H54 (cell line): ENCODE results near the gene FAM200A.
"Not testable (repeated sequence)": the region's sequence is repeated elsewhere in the genome, so short reads cannot be mapped to it uniquely, and the experiment has no call there.

Experiments used
- DNase-seq: peaks from one replicate; pipeline ENCODE4 v3.0.0; 2011; ENCODE audit warnings: low spot score, mixed read lengths; ENCODE audit not compliant: insufficient read length
- FAIRE-seq: peaks from 3 replicates; lab custom pipeline; 2011; peaks lifted over from hg19 to GRCh38; lab: Jason Lieb, UNC
- POLR2A ChIP-seq: IDR thresholded peaks from 2 replicates; pipeline ENCODE4 v1.6.1; 2011; ENCODE audit warnings: low read depth, mild to moderate bottlenecking, low read length

Gene FAM200A

GRCh38 chr7:99563650-99564049, 11.7 kb upstream of the FAM200A start:
- no peak for TF ChIP-seq POLR2A
- FAIRE-seq = no peak
- DNase-seq = peak; percentile 40

GRCh38 chr7:99562832-99563231, 10.9 kb upstream of the FAM200A start:
- no peak for TF ChIP-seq POLR2A
- peak; percentile 75 for DNase-seq
- peak; percentile 83 for FAIRE-seq

GRCh38 chr7:99562114-99562784, 10.3 kb upstream of the FAM200A start:
- TF ChIP-seq POLR2A = no peak
- no peak for DNase-seq
- FAIRE-seq = no peak

GRCh38 chr7:99561737-99562051, 9.8 kb upstream of the FAM200A start:
- TF ChIP-seq POLR2A = no peak
- FAIRE-seq (no peak), DNase-seq (no peak)

GRCh38 chr7:99560834-99561736, 9.2 kb upstream of the FAM200A start:
- no peak for FAIRE-seq
- no peak for TF ChIP-seq POLR2A
- no peak for DNase-seq

- DNase-seq = no peak
- TF ChIP-seq POLR2A = no peak
- no peak for FAIRE-seq
These were observed 7.4 kb upstream of the FAM200A start for GRCh38 chr7:99559175-99559915.

GRCh38 chr7:99558306-99559174, 6.6 kb upstream of the FAM200A start, which contains the start of gene ZNF655:
ZNF655 (plus strand) TSS chr7:99558642; CDS start chr7:99560560, 1,918 bp downstream.
- FAIRE-seq = no peak
- peak; percentile 79 for DNase-seq
- peak; percentile 67 for TF ChIP-seq POLR2A

- TF ChIP-seq POLR2A = no peak
- peak; percentile 49 for DNase-seq
- no peak for FAIRE-seq
These were observed 6.0 kb upstream of the FAM200A start for GRCh38 chr7:99557940-99558305.

- FAIRE-seq (no peak), DNase-seq (no peak)
- TF ChIP-seq POLR2A = no peak
These were observed 5.3 kb upstream of the FAM200A start for GRCh38 chr7:99557196-99557607.

GRCh38 chr7:99554939-99555338, 3.0 kb upstream of the FAM200A start:
- FAIRE-seq (no peak), DNase-seq (no peak)
- no peak for TF ChIP-seq POLR2A

- DNase-seq (no peak), FAIRE-seq (no peak)
- TF ChIP-seq POLR2A = no peak
These were observed 1.1 kb upstream of the FAM200A start for GRCh38 chr7:99553039-99553438.

GRCh38 chr7:99551334-99551733, 580 bp downstream of the FAM200A start:
- TF ChIP-seq POLR2A = no peak
- no peak for FAIRE-seq
- DNase-seq = no peak

GRCh38 chr7:99549545-99549944, 2.4 kb downstream of the FAM200A start:
- not testable (repeated sequence) for FAIRE-seq, DNase-seq

GRCh38 chr7:99545308-99545707, 6.6 kb downstream of the FAM200A start:
- FAIRE-seq, DNase-seq: not testable (repeated sequence)
